Measurements from ENCODE around the gene INAFM2. TPM values are rescaled to one million over a fixed set of nuclear protein-coding genes. Genes with fewer than 3 reads are reported as not detected.

INAFM2 gene
- total and polyA plus RNA-seq, 12 donors, result 19.8 to 63.9 (median 40.9) TPM

DNA sequence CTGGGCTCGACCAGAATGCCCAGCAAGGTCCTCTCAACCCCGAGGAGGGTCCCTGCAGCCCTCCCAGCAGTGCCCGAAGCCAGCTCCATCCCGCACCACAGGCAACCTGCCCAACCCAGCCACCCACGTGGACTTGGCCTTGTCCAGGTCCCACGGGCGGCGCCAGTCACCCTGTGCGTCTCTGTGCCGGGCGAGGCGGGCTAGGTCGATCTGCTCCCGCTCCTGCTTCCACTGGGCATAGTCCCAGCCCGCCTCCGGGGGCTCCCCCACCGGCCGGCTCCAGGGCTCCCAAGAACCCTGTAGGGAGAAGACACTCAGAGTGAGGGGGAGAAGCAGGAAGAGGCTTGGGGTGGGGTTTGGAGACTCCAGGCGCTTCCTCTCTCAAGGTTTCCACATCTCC, 14.1 kb downstream of the INAFM2 start:
- TF ChIP-seq, protein P1, sequence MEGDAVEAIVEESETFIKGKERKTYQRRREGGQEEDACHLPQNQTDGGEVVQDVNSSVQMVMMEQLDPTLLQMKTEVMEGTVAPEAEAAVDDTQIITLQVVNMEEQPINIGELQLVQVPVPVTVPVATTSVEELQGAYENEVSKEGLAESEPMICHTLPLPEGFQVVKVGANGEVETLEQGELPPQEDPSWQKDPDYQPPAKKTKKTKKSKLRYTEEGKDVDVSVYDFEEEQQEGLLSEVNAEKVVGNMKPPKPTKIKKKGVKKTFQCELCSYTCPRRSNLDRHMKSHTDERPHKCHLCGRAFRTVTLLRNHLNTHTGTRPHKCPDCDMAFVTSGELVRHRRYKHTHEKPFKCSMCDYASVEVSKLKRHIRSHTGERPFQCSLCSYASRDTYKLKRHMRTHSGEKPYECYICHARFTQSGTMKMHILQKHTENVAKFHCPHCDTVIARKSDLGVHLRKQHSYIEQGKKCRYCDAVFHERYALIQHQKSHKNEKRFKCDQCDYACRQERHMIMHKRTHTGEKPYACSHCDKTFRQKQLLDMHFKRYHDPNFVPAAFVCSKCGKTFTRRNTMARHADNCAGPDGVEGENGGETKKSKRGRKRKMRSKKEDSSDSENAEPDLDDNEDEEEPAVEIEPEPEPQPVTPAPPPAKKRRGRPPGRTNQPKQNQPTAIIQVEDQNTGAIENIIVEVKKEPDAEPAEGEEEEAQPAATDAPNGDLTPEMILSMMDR (IDR thresholded peaks at IDR 0.05), result no peak
- WGBS, 2 donors, result 39 to 40% methylated on average over 19 of the region's 19 CpGs
- ATAC-seq (no peak), DNase-seq (no peak)
- H3K27me3 ChIP-seq, result no peaks in the 10 kb centered on the region
- H3K4me1 ChIP-seq, result peaks cover 63 to 100% (median 91%) of the 10 kb centered on the region in 9 donors
- peak overlapping the region in 6 of 10 donors; percentile 5 to 57 (median 48) for H3K4me3 ChIP-seq
- intact Hi-C loops (cut with DNase I), result no loop called here
- no peaks in the 10 kb centered on the region for H3K9me3 ChIP-seq
- peak overlapping the region in 9 of 10 donors; percentile 95 to 99 (median 98) for H3K27ac ChIP-seq
- H3K36me3 ChIP-seq, result peaks cover 0 to 29% (median 0%) of the 10 kb centered on the region in 9 donors

DNA sequence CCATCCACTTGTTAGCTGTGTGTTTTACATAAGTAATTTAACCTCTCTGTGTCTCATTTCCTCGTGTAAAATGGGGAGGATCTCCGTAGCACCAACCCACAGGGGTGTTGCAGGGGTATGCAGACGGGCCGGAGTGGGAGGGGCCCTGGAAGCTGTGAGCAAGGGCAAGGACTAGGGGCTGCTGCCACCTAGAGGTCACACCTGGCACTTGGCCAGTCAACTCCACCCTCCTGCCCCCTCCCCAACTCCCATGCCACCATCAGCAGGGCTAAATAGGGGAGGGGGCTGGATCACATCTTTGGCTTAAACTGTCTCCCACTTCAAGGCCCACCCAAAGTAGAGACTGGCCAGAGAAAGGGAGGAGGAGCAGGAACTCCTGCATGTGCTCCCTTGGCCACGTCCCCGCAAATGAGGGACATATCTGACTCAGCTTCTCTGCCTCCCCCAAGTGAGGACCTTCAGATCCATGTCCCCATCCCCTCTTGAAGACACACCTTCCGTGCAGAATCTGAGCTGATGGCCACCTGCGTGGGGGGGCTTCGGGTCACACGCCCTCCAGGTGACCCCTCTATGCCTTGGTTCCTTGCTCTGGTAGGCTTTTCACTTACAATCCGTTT, 14.7 kb downstream of the INAFM2 start:
- WGBS, 2 donors, result 29 to 34% methylated on average over 11 of the region's 11 CpGs
- Histone ChIP-seq H3K27me3 (no peaks in the 10 kb centered on the region), H3K4me3 (peak overlapping the region in 8 of 10 donors; percentile 47 to 57 (median 50)), H3K27ac (peak overlapping the region in 9 of 10 donors; percentile 95 to 99 (median 98)), H3K4me1 (peaks cover 63 to 100% (median 96%) of the 10 kb centered on the region in 9 donors), H3K36me3 (peaks cover 0 to 29% (median 0%) of the 10 kb centered on the region in 9 donors), H3K9me3 (no peaks in the 10 kb centered on the region)
- intact Hi-C loops (cut with DNase I), result loop anchor here in 2 of 10 donors (1.0 to 2.0 kb wide), 2 partner anchors 15 to 17 kb away; partner anchors contain the start of gene INAFM2 (in 1 of the 2)
- TF ChIP-seq, protein P1 (IDR thresholded peaks at IDR 0.05), result peak; percentile 48 to 87 (median 76)
- ATAC-seq, result peak in 6 of 8 donors; percentile 20 to 39 (median 30)
- peak; percentile 78 for DNase-seq

DNA sequence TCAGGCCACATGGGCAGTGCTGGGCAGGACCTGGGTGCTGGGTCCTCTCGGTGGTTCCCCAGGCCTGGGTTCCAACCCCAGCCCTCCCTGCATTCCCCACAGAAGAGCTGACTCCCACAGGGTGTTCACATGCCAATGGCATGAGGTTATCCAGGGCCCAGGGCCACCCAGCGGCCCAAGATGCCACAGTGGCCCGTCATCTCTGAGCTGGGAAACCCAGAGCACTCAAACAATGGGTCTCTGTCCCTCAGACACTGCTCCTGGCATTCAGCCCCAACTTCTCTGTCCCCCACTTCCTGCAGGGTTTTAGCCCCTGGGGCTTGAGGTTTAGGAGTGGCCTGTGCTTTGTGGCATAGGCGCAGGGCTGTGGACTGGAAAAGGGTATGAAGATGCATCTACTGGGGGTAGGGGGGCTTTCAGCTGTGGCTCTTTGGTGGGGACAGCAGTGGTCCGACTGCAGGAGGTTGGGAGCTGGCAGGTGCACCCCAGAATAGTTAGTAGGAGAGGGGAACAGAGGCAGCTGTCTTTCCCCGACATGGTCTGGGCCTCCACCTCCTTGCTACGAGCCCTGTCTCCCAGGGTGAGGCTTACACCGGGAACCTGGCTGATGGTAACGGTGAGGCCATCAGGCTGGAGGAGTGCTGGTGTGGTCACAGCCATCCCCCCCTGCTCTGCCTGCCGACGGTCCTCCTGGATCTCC, 15.6 kb downstream of the INAFM2 start:
- intact Hi-C loops (cut with DNase I), result loop anchor here in 2 of 10 donors (1.0 to 2.0 kb wide), 2 partner anchors 16 to 18 kb away; partner anchors contain the start of gene INAFM2 (in 1 of the 2)
- peaks cover 57 to 100% (median 95%) of the 10 kb centered on the region in 9 donors for H3K4me1 ChIP-seq
- DNase-seq, result peak in 1 of 2 donors; percentile 66

DNA sequence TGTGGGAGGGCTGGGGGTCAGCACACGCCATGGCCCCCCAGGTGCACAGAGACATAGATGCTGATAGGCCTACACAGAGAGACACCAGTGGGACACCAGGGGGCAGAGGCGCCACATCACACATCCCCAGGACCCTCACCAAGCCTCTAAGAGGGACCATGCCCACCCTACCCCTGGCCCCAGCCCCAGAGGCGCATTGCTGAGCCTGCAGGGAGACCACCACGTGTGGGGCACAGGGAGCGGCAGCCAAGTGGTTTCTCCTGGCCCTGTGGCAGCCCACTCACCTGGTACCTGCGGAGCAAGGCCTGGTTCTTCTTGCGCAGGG, 16.1 kb downstream of the INAFM2 start:
- Histone ChIP-seq H3K4me3 (peak overlapping the region; percentile 29 to 57 (median 50)), H3K4me1 (peaks cover 57 to 100% (median 95%) of the 10 kb centered on the region in 9 donors), H3K27ac (peak overlapping the region; percentile 95 to 99 (median 98)), H3K36me3 (peaks cover 0 to 29% (median 0%) of the 10 kb centered on the region in 9 donors), H3K27me3 (no peaks in the 10 kb centered on the region), H3K9me3 (no peaks in the 10 kb centered on the region)
- peak in 5 of 8 donors; percentile 10 to 29 (median 16) for ATAC-seq
- intact Hi-C loops (cut with DNase I), result loop anchor here in 1 of 10 donors (2.0 kb wide), 1 partner anchor 19 kb away; no protein-coding TSS in a partner anchor
- TF ChIP-seq, protein P1 (IDR thresholded peaks at IDR 0.05), result peak in 6 of 9 donors; percentile 9 to 50 (median 36)
- DNase-seq, result no peak
- WGBS, 2 donors, result 64 to 66% methylated on average over 7 of the region's 7 CpGs

More for the DNA sequence above, 15.6 kb downstream of the INAFM2 start:
- H3K27me3 ChIP-seq, result no peaks in the 10 kb centered on the region
- H3K36me3 ChIP-seq, result peaks cover 0 to 29% (median 0%) of the 10 kb centered on the region in 9 donors
- no peaks in the 10 kb centered on the region for H3K9me3 ChIP-seq
- H3K4me3 ChIP-seq, result peak overlapping the region; percentile 29 to 57 (median 50)
- peak overlapping the region; percentile 95 to 99 (median 98) for H3K27ac ChIP-seq
- ATAC-seq, result peak; percentile 9 to 62 (median 32)
- WGBS, 2 donors, result 48 to 59% methylated on average over 11 of the region's 11 CpGs
- TF ChIP-seq, protein P1 (IDR thresholded peaks at IDR 0.05), result no peak

All from heart right ventricle (tissue), 16 donors.